GM06990 (cell line): Measurements from ENCODE around the gene UBE2L3.
"Not testable (repeated sequence)": the region's sequence is repeated elsewhere in the genome, so short reads cannot be mapped to it uniquely, and the experiment has no call there.

Source experiments
- DNase-seq: peaks from one replicate; pipeline ENCODE4 v3.0.0-alpha.2; 2011; ENCODE audit not compliant: insufficient read length; ENCODE audit errors: extremely low read depth
- H3K27me3 ChIP-seq: replicated peaks from 2 replicates; pipeline ENCODE4 v1.6.0; 2011; ENCODE audit warnings: low read length; ENCODE audit not compliant: control insufficient read depth, insufficient read depth
- H3K36me3 ChIP-seq: 2 replicates; pipeline ENCODE4 v1.5.1; 2011; ENCODE audit warnings: low read length; ENCODE audit not compliant: control insufficient read depth, insufficient read depth
- H3K4me3 ChIP-seq: replicated peaks from 2 replicates; pipeline ENCODE4 v1.5.1; 2011; ENCODE audit warnings: low read depth, mild to moderate bottlenecking, control low read depth, low read length
- CTCF ChIP-seq: IDR thresholded peaks from 2 replicates; pipeline ENCODE4 v1.5.1; 2011; ENCODE audit warnings: low read length, control low read depth, mild to moderate bottlenecking, inconsistent platforms; ENCODE audit not compliant: insufficient read depth, poor library complexity, severe bottlenecking

Gene UBE2L3

GRCh38 chr22:21635771-21636510 lies 68.4 kb downstream of the UBE2L3 start:
- DNase-seq = no peak
- Histone ChIP-seq H3K36me3 (no peaks in the 10 kb centered on the region), H3K27me3 (no peaks in the 10 kb centered on the region), H3K4me3 (no peak overlapping the region)
- no peak for TF ChIP-seq CTCF

- no peak for TF ChIP-seq CTCF
- H3K27me3 ChIP-seq = no peaks in the 10 kb centered on the region
Measured at GRCh38 chr22:21636629-21637218, 69.2 kb downstream of the UBE2L3 start.

GRCh38 chr22:21637450-21637849 lies 69.9 kb downstream of the UBE2L3 start:
- DNase-seq, H3K36me3 ChIP-seq, H3K4me3 ChIP-seq, H3K27me3 ChIP-seq: not testable (repeated sequence)

More at GRCh38 chr22:21636629-21637218, 69.2 kb downstream of the UBE2L3 start:
- H3K36me3 ChIP-seq = no peaks in the 10 kb centered on the region
- H3K4me3 ChIP-seq = no peak overlapping the region
- no peak for DNase-seq

- no peak overlapping the region for H3K4me3 ChIP-seq
- peaks cover 8% of the 10 kb centered on the region for H3K36me3 ChIP-seq
- DNase-seq = no peak
- no peak for TF ChIP-seq CTCF
- H3K27me3 ChIP-seq = no peaks in the 10 kb centered on the region
Measured at GRCh38 chr22:21639359-21639758, 71.8 kb downstream of the UBE2L3 start.

DNA sequence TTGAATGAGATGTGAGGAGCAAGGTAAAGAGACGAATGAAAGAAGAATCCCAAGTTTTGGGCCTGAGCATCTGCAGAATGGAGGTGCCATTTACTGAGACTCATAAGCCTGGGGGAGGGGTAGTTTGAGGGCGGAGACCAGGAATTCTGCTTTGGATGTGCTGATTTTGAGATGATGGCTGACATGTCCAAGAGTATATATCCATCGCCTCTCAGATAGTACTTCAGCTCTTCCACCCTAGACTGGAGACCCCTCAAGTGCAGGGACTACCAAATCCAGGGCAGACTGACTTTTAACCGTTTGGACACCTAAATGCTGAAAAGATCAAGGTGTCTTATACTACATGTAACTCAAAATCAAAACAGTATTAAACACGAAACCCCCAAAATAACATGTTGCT lies 73.3 kb downstream of the UBE2L3 start:
- H3K4me3 ChIP-seq = no peak overlapping the region; the same call in 1 of the 2 replicates
- H3K36me3 ChIP-seq = peaks cover 10% of the 10 kb centered on the region
- no peak for TF ChIP-seq CTCF
- H3K27me3 ChIP-seq = no peaks in the 10 kb centered on the region
- DNase-seq = no peak

GRCh38 chr22:21641417-21641788 lies 73.9 kb downstream of the UBE2L3 start:
- DNase-seq = no peak
- peaks cover 13% of the 10 kb centered on the region for H3K36me3 ChIP-seq
- peak; percentile 30 for TF ChIP-seq CTCF
- no peaks in the 10 kb centered on the region for H3K27me3 ChIP-seq
- H3K4me3 ChIP-seq = peak overlapping the region; percentile 84
